H7 (cell line): ENCODE results near the gene CUL1. TPM values are rescaled to one million over a fixed set of nuclear protein-coding genes. Genes with fewer than 3 reads are reported as not detected.

ENCODE experiments used
- DNase-seq: peaks from one replicate; pipeline ENCODE4 v3.0.0; 2012
- H3K27me3 ChIP-seq: 2 replicates; pipeline ENCODE4 v1.6.0; 2011; ENCODE audit warnings: mild to moderate bottlenecking, low read length; ENCODE audit not compliant: control insufficient read depth, insufficient read depth
- H3K36me3 ChIP-seq: replicated peaks from 2 replicates; pipeline ENCODE4 v1.5.1; 2011; ENCODE audit warnings: low read length; ENCODE audit not compliant: control insufficient read depth, insufficient read depth
- H3K4me3 ChIP-seq: 2 replicates; pipeline ENCODE4 v1.5.1; 2011; ENCODE audit warnings: low read depth, mild to moderate bottlenecking, control low read depth, low read length, moderate library complexity; ENCODE audit not compliant: insufficient read depth
- total RNA-seq: library from RNA; depleted of rRNA; stranded (reverse); fragments of >200 nt; shearing (Covaris generic); gene quantifications from 2 replicates; pipeline ENCODE4 v1.2.3, GENCODE V29; 2014

The CUL1 gene
- total RNA-seq, 1 experiment from 2014 or later: 46.7 TPM

DNA sequence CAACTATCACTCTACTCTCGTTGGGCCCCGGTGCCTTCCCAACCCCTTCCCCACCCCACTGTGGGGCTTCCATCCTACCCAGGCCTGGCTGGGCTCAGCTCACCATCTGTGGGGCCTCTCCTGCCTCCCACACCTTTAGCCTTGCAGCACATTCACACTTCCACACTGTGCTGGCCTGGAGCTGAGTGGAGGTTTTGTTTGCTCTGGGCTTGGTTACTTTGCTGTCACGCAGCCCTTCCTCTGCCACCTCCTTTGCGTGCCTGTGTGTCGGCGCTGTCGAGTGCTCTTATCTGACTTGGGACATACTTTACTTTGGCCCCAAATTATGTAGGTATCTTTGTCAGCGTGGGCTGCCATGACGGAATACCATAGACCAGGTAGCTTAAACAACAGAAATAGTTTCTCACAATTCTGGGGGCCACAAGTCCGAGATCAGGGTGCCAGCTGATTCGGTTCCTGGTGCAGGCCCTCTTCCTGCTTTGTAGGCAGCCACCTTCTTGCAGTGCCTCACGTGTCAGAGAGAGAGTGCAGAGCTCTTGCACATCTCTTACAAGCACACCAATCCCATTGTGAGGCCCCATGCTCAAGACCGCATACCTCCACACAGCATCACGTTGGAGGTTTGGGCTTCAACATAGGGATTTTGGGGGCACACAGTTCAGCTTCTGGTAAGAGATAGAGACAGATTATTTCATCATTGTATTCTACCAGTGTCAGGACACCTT is 89.0 kb downstream of the CUL1 start:
- Histone ChIP-seq H3K36me3 (peaks cover 19% of the 10 kb centered on the region), H3K27me3 (no peaks in the 10 kb centered on the region), H3K4me3 (no peak overlapping the region)
- DNase-seq: no peak

DNA sequence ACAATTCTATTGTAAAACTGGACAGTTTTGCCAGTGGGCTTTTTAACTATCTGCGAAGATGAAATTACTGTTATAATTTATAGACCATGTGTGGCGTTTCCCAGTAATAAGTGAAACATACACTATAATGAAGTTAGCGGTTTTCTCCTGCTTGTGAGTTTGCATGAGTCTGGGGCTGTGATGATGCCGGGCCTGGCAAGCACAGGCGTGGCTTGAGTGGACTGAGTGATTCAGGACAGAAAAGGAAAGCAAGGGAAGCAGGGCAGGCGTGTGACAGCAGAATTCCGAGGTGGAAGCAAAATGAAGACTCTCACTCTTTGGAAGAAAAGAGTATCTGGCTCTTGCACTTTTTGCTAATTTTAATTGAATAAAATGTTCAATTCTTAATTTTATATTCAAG is 90.5 kb downstream of the CUL1 start:
- peaks cover 23% of the 10 kb centered on the region for H3K36me3 ChIP-seq
- no peak for DNase-seq

DNA sequence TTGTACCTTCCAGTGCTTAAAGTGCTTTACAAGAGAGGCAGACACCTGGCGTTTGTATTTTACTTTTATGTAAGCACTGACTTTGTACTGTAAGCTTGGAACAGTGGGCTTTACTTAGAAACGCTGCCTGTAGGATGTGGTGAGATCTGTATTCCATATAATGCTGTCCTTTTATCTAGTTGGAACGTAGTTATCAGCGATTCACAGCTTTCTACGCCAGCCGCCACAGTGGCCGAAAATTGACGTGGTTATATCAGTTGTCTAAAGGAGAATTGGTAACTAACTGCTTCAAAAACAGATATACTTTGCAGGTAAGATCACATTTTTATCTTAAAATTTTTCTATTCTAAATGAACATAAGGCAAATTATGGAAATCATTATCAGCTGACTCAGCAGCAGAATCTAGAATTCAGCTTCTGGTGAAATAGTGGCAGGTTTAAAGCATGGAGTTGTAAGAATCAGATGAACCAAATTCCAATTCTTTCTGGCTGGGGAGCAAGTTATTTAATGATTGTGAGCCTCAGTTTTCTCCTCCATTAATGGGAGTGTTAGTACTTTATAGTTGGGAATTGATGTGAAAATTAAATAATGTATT is 91.5 kb downstream of the CUL1 start:
- Histone ChIP-seq H3K27me3 (no peaks in the 10 kb centered on the region), H3K36me3 (peaks cover 23% of the 10 kb centered on the region), H3K4me3 (no peak overlapping the region)
- DNase-seq: no peak

More for the DNA sequence above, 90.5 kb downstream of the CUL1 start:
- Histone ChIP-seq H3K4me3 (no peak overlapping the region), H3K27me3 (no peaks in the 10 kb centered on the region)

DNA sequence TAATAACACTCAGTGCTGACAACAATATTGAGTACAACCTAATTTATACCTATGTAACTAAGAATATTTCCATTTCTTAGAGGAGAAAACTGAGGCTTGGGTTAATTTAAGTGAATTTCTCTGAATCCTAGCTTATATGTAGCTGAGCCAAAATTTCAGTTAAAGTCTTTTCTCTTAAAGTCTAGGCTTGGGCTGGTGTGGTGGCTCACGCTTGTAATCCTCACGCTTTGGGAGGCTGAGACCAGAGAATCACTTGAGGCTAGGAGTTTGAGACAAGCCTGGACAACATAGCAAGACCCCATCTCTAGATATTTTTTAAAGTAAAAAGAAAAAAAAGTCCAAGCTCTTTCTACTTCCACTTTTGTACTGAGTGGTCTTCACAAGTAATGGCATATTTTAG is 92.1 kb downstream of the CUL1 start:
- H3K27me3 ChIP-seq: no peaks in the 10 kb centered on the region
- DNase-seq: no peak
- H3K36me3 ChIP-seq: peaks cover 23% of the 10 kb centered on the region
- no peak overlapping the region for H3K4me3 ChIP-seq

DNA sequence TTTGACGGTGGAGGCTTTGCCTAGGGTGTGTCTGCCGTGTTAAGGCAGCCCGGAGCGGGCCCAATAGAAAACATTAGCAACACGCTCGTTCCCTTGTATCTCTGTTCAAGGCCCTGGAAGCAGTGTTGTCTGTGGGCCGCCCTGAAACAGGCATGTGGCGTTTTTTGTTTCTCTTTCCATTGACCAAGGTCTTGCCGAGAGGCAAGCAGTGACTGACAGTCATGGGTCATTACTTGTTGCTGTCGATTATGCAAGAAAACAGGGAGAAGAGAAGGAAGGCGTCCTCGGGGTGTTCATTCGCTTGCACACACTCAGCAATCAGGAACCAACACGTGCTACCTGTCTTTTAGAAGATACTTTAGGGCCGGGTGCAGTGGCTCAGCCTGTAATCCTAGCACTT is 92.8 kb downstream of the CUL1 start:
- H3K36me3 ChIP-seq: peaks cover 23% of the 10 kb centered on the region
- DNase-seq: no peak
- no peak overlapping the region for H3K4me3 ChIP-seq
- no peaks in the 10 kb centered on the region for H3K27me3 ChIP-seq

DNA sequence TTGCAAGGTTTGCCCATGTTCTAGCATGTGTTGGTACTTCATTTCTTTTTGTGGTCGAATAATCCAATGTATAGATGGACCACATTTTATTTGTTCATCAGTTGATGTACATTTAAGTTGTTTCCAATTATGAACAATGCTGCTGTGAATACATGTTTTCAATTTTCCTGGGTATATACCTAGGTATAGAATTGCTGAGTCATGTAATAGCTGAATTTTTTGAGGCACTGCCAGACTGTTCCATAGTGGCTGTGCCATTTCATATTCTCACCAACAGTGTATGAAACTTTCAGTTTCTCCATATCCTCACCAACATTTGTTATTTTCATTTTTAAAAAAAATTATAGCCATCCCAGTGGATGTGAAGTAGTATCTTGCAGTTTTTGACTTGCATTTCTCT is 94.9 kb downstream of the CUL1 start:
- Histone ChIP-seq H3K4me3 (no peak overlapping the region), H3K36me3 (peaks cover 18% of the 10 kb centered on the region), H3K27me3 (no peaks in the 10 kb centered on the region)
- DNase-seq: no peak

DNA sequence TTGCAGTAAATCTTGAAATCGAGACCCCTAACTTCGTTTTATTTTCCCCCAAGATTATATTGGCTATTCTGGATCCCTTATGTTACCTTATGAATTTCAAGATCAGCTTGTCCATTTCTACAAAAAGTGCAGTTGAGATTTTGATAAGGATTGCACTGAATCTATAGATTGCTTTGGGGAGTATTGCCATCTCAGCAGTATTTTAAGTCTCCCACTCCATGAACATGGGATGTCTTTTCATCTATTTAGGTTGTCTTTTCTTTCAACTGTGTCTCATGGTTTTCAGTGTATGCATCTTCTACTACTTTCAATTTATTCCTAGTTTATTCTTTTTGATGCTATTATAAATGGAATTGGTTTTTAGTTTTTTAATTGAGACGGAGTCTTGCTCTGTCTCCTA is 95.8 kb downstream of the CUL1 start:
- Histone ChIP-seq H3K4me3 (no peak overlapping the region), H3K36me3 (peaks cover 24% of the 10 kb centered on the region), H3K27me3 (no peaks in the 10 kb centered on the region)
- no peak for DNase-seq

DNA sequence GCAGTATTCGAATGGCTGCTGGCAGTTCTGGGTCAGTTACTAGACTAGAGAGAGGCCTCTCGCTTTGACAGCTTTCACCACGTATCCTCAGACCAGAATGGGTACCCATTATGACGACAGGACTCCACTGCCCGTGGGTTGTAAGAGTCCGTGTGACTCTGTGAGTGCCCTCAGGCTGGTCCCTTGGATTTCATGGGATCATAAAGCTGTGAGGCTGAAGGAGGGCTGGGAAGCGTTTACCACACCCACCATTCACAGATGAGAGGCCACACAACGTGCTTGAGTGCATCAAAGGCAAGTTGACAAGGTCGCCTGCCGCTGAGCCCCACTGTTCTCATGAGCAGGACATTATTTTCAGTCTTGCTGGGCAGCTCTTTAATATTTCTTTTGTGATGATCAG is 98.1 kb downstream of the CUL1 start:
- no peak for DNase-seq
- Histone ChIP-seq H3K36me3 (peaks cover 26% of the 10 kb centered on the region), H3K4me3 (no peak overlapping the region), H3K27me3 (no peaks in the 10 kb centered on the region)

DNA sequence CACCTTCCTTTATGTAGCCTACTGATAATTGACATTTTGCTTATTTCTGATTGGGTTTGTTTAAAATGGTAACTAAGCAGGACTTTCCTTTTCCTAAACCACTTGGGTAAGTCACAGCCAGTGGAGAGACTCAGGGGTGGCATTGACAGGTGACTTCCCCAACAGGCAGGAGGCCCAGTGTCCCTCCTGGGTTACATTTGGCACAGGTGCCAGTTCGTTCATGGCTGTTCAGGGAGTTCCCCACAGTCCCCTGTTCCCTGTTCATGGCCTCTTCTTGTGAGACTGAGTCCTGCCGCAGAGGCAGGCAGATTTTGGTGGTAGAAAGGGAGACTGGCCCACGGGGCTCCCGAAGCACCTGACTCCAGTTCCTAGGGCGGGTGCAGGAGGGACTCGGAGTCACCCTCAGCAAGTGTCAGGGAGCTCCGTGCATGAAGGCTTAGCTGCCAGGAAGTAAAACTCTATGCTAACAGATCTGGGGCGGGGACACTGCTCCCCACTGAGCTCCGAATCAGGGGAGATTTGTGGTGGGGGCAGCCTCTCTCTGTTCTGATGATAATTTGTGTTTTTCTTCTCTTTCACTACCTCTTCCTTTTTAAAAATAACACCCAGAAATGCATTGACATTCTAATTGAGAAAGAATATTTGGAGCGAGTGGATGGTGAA is 101.3 kb downstream of the CUL1 start:
- Histone ChIP-seq H3K4me3 (no peak overlapping the region), H3K36me3 (peaks cover 21% of the 10 kb centered on the region), H3K27me3 (no peaks in the 10 kb centered on the region)
- peak; percentile 75 for DNase-seq

DNA sequence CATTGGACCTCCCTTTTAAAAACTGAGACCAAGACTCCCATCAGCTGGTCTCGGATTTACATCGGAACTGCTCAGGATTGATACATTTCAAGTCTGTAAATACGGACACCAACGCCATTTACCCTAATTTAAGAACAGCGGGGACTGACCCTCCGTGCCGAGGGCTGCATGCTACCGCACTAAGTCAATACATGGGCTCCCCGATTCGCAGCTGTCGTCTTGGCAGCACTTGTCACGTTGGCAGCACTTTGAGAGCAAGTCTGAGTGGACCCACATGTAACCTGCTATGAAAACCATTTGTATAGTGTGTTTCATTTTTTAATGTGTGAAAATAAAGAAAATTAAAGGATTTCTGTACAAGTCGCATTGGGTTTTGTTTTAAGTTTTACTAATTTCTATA is 102.0 kb downstream of the CUL1 start:
- DNase-seq: peak; percentile 50
- Histone ChIP-seq H3K27me3 (no peaks in the 10 kb centered on the region), H3K36me3 (peaks cover 21% of the 10 kb centered on the region), H3K4me3 (no peak overlapping the region)

DNA sequence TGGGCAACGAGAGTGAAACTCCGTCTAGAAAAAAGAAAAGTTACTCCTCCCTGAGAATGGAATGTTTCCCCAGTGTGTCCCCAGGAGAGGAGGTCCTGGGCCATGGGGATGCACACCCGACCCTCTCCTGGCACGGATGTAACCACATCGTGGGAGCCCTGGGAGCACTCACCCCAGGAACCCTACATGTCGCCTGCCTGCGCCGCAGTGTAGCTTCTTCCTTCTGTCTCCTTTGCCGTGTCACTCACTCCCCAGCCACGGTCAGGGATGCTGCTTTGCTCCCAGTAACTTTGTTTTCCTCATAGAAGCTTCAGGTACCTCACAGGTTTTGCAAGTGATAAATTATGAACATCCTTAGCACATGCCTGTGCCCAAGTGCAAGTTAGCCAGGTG is 103.4 kb downstream of the CUL1 start:
- no peak overlapping the region for H3K4me3 ChIP-seq
- no peaks in the 10 kb centered on the region for H3K27me3 ChIP-seq
- no peak for DNase-seq
- peaks cover 22% of the 10 kb centered on the region for H3K36me3 ChIP-seq

DNA sequence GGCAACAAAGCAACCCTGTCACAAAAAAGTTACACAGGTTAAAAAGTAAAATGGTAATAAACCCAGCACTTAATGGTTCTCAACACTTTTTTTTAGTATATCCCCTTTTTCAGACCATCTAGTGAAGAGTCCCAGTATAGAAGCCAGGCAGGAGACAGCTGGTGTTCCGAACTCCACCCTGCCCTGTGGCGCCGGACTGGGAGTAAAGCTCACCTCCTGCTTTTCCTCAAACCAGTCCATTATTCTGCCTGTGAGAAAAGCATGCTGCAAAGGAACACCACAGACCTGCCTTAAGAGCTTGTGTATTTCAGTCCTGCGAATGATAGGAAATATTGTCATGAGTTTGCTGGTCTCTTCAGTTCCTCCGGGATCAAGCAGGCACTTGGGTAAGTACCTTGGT is 104.4 kb downstream of the CUL1 start:
- DNase-seq: no peak
- Histone ChIP-seq H3K4me3 (no peak overlapping the region), H3K27me3 (no peaks in the 10 kb centered on the region), H3K36me3 (peaks cover 24% of the 10 kb centered on the region)

DNA sequence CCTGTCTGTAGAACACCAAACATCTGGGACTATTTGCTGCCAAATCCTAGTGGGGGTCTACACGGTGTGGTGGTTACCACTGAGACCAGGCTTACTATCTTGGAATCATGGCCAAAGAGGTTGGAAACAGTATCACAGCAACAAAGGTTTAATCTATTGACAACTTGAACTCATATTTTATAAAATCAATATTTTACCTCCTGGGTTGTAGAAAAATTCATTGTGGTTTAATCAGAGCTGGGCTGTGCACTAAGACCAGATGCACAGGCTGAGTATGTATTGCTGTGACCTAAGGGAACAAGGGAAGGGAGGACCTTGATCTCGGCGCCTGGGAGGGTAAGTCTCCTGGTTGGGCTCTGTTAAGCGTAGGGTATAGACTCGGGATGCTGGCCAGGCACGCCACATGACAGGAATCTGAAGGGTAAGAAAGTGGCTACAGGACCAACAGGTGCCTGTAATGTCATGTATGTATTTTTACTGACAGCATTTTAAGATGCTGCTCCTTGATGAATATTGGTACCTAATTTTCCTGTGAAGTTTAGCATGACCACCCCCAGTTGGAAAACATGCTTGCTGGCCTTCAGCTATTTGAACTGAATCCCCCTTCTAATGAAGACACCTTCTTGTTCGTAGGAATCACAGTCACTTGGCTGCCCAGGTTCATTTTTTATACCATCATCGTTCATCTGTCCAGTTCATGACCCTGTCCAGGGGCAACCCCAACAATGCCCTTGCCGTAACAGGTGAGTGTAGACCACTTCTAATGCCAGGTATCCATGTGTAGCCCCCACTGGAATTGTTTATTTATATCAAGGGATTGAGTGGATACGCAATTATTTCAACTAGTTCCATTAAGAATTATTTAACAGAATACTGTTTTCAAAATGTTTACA is 105.9 kb downstream of the CUL1 start:
- no peak overlapping the region for H3K4me3 ChIP-seq
- H3K27me3 ChIP-seq: no peaks in the 10 kb centered on the region
- DNase-seq: no peak
- H3K36me3 ChIP-seq: peaks cover 15% of the 10 kb centered on the region

DNA sequence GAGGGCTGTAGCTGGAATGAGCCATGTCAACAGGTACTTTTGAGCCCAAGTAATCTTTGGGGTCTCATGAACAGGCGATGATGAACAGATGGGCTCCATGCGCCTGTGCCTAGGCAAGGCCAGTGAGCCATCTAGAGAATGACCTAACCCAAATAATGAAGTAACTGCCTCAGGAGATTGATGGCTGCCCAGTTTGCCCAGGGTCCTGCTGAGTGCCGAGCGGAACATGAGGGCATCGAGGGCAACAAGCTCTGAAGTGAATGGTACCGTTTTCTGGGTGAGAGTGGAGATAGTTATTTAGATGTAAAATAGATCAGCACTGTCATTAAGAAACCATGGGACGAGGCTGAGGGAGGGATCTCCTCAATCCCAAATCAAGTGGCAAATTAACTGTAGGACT is 107.5 kb downstream of the CUL1 start:
- DNase-seq: no peak
- H3K27me3 ChIP-seq: no peaks in the 10 kb centered on the region
- no peak overlapping the region for H3K4me3 ChIP-seq
- H3K36me3 ChIP-seq: peaks cover 15% of the 10 kb centered on the region
